Liver (tissue), 9 donors: ENCODE measurements around the gene GSAP. TPM values are rescaled to one million over a fixed set of nuclear protein-coding genes. Genes with fewer than 3 reads are reported as not detected.

ENCODE experiments used
- DNase-seq: peaks from one replicate; pipeline ENCODE4 v3.0.0-alpha.2; 2017; ENCODE audit warnings: low spot score
- H3K27ac ChIP-seq, 2 donors: one replicate each; pipeline ENCODE4 v1.7.0; 2013; ENCODE audit warnings: inconsistent platforms in 2 of 2, low read length in 2 of 2, control low read depth in 1 of 2, low read depth in 1 of 2, mild to moderate bottlenecking in 1 of 2
- H3K27me3 ChIP-seq, 4 donors: one replicate each; pipeline versions ENCODE4 v1.6.1 to v1.7.0; 2013; ENCODE audit warnings: low read length in 3 of 4, inconsistent platforms in 1 of 4, mild to moderate bottlenecking in 1 of 4, moderate library complexity in 1 of 4; ENCODE audit not compliant: control insufficient read depth in 4 of 4, insufficient read depth in 4 of 4
- H3K36me3 ChIP-seq, 4 donors: one replicate each; pipeline versions ENCODE4 v1.6.1 to v1.7.0; 2013; ENCODE audit warnings: low read length in 3 of 4, mild to moderate bottlenecking in 3 of 4, low read depth in 1 of 4, moderate library complexity in 1 of 4; ENCODE audit not compliant: control insufficient read depth in 4 of 4, insufficient read depth in 3 of 4
- H3K4me1 ChIP-seq, 4 donors: one replicate each; pipeline versions ENCODE4 v1.6.1 to v1.7.0; 2013; ENCODE audit warnings: low read length in 3 of 4, mild to moderate bottlenecking in 3 of 4, moderate library complexity in 1 of 4; ENCODE audit not compliant: control insufficient read depth in 4 of 4, insufficient read depth in 4 of 4
- H3K4me3 ChIP-seq, 3 donors: one replicate each; pipeline versions ENCODE4 v1.6.1 to v1.7.0; 2013; ENCODE audit warnings: low read length in 3 of 3, control low read depth in 1 of 3, low read depth in 1 of 3, mild to moderate bottlenecking in 1 of 3
- H3K9ac ChIP-seq, 2 donors: one replicate each; pipeline ENCODE4 v1.7.0; 2013; ENCODE audit warnings: low read length in 2 of 2, mild to moderate bottlenecking in 2 of 2, moderate library complexity in 2 of 2, control low read depth in 1 of 2, low read depth in 1 of 2
- H3K9me3 ChIP-seq, 4 donors: one replicate each; pipeline versions ENCODE4 v1.6.1 to v1.7.0; 2013; ENCODE audit warnings: low read length in 3 of 4; ENCODE audit not compliant: control insufficient read depth in 4 of 4
- EGR1 ChIP-seq, 2 donors: IDR thresholded peaks; 2 replicates each; pipeline ENCODE4 v1.6.1; 2016 to 2018; ENCODE audit warnings: antibody characterized with exemption in 2 of 2, low read depth in 2 of 2
- FOXA1 ChIP-seq: IDR thresholded peaks from 2 replicates; pipeline ENCODE4 v1.6.1; 2016; ENCODE audit warnings: antibody characterized with exemption
- GABPA ChIP-seq, 2 donors: IDR thresholded peaks in 1 of 2; conservative IDR thresholded peaks in 1 of 2; 2 replicates each; pipeline ENCODE4 v1.6.1; 2016; ENCODE audit warnings: antibody characterized with exemption in 2 of 2, mild to moderate bottlenecking in 1 of 2, moderate library complexity in 1 of 2
- HNF4A ChIP-seq, 2 donors: conservative IDR thresholded peaks; 2 replicates each; pipeline ENCODE4 v1.6.1; 2016; ENCODE audit warnings: antibody characterized with exemption in 2 of 2, mild to moderate bottlenecking in 2 of 2
- HNF4G ChIP-seq: IDR thresholded peaks from 2 replicates; pipeline ENCODE4 v1.6.1; 2016; ENCODE audit warnings: antibody characterized with exemption
- JUND ChIP-seq, 2 donors: IDR thresholded peaks; 2 replicates each; pipeline ENCODE4 v1.6.1; 2016; ENCODE audit warnings: antibody characterized with exemption in 2 of 2
- NR2F2 ChIP-seq: IDR thresholded peaks from 2 replicates; pipeline ENCODE4 v1.6.1; 2016; ENCODE audit warnings: antibody characterized with exemption
- RAD21 ChIP-seq, 2 donors: IDR thresholded peaks; 2 replicates each; pipeline ENCODE4 v1.6.1; 2016; ENCODE audit warnings: antibody characterized with exemption in 2 of 2, mild to moderate bottlenecking in 2 of 2
- RXRA ChIP-seq, 2 donors: IDR thresholded peaks; 2 replicates each; pipeline ENCODE4 v1.6.1; 2017 to 2018; ENCODE audit warnings: antibody characterized with exemption in 2 of 2, mild to moderate bottlenecking in 1 of 2
- SP1 ChIP-seq: IDR thresholded peaks from 2 replicates; pipeline ENCODE4 v1.6.1; 2018; ENCODE audit warnings: antibody characterized with exemption, mild to moderate bottlenecking
- TAF1 ChIP-seq: conservative IDR thresholded peaks from 2 replicates; pipeline ENCODE4 v1.6.1; 2016; ENCODE audit warnings: antibody characterized with exemption, mild to moderate bottlenecking
- YY1 ChIP-seq: IDR thresholded peaks from 2 replicates; pipeline ENCODE4 v1.6.1; 2016; ENCODE audit warnings: antibody characterized with exemption, mild to moderate bottlenecking
- WGBS: extraction: QIAGEN DNeasy Blood & Tissue Kit; methylation state at CpG from one replicate; pipeline ENCODE4 v1.1.7; 2013; 5-methylcytosine and 5-hydroxymethylcytosine counted together
- polyA plus RNA-seq, 2 donors: library from polyadenylated mRNA; stranded (reverse) in 1 of 2; unstranded in 1 of 2; fragments of 200-250 nt in 1 of 2; fragments of >200 nt in 1 of 2; fragmentation: Nextera tagmentation in 1 of 2; extraction: Ambion mirVana in 1 of 2; gene quantifications; one replicate each; pipeline versions ENCODE4 v1.2.1 to v1.2.3, GENCODE V29; 2013 to 2015
- total RNA-seq, 2 donors: library from RNA; depleted of rRNA; stranded (reverse); fragments of >200 nt; gene quantifications; one replicate each; pipeline ENCODE4 v1.2.3, GENCODE V29; 2014
- TF ChIP-seq, protein P1 (sequence below): IDR thresholded peaks from 2 replicates; pipeline ENCODE4 v1.6.1; 2016; ENCODE audit warnings: antibody characterized with exemption
- TF ChIP-seq, protein P2 (sequence below): IDR thresholded peaks from 2 replicates; pipeline ENCODE4 v1.6.1; 2016; ENCODE audit warnings: antibody characterized with exemption
- TF ChIP-seq, protein P3 (sequence below): IDR thresholded peaks from 2 replicates; pipeline ENCODE4 v1.6.1; 2016; ENCODE audit warnings: antibody characterized with exemption
- TF ChIP-seq, protein P4 (sequence below): IDR thresholded peaks from 2 replicates; pipeline ENCODE4 v1.6.1; 2016; ENCODE audit warnings: antibody characterized with exemption, mild to moderate bottlenecking
- donor health status: healthy.
- donor health status: healthy.
- donor health status: healthy.
- donor health status: healthy.
- donor health status: healthy.

Gene GSAP
- total and polyA plus RNA-seq, 4 donors: 4.1 to 30.9 (median 17.7) TPM

DNA sequence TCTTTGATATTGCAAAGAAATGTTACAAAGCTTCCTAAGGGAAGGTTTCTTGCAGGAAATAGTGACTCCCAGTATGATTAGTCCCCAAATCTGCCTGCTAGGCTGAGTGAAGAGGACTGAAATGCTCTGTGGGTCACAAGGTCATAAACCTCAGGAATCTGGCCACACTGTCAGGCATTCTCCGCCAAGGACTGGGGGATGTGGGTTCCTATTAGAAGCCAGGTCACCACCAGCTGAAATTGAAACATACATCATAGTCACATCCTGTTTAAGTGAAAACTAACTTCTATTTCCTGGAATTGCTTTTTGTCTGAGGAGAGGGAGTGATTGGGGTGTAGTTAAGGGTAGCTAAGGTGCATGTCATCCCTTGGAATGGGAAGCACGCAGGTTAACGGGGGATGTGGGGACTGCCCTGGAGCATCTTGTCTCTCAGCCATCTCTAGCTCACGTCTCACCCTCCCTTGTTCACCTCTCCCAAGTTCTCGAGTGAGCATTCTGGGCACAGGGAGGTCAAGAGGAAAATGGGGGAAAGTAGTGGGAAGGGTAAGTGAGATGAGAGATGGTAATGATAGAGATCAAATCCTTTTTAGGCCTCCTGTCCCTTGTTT is 12.0 kb upstream of the GSAP start:
- no peak overlapping the region for H3K9ac ChIP-seq
- H3K27ac ChIP-seq: peak overlapping the region; percentile 6 to 46
- H3K4me3 ChIP-seq: no peak overlapping the region
- no peaks in the 10 kb centered on the region for H3K27me3 ChIP-seq
- H3K36me3 ChIP-seq: no peaks in the 10 kb centered on the region
- H3K9me3 ChIP-seq: no peaks in the 10 kb centered on the region
- peak; percentile 78 for TF ChIP-seq NR2F2
- TF ChIP-seq JUND (IDR thresholded peaks at IDR 0.05): no peak
- TF ChIP-seq RXRA (IDR thresholded peaks at IDR 0.05): peak in 1 of 2 donors; percentile 39
- DNase-seq: no peak
- peaks cover 0 to 8% (median 3%) of the 10 kb centered on the region in 4 donors for H3K4me1 ChIP-seq
- WGBS: 83% methylated on average over 5 of the region's 5 CpGs

DNA sequence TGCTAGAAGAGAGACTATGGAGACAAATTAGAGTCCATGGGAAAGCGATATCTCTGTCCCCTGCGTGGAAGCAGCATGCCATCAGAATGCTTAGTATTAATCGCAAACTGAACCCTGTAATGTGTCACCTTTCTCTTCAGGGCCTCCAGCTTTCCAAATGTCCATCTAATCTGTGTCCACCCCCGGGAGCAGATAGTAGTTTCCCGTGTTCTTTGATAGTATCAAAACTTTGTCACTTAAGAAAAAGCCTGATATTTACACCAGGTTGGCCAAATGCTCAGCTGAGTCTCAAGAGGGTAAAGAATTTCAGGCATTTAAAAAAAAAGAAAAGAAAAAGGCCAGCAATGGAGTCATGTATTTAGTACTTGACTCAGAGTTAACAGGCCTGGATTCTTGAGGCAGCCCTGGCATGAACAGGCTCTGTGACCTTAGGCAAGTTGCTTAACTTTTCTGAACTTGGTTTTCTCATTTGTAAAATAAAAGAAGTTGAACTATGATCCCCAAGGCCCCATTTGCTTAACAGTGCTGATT is 10.4 kb upstream of the GSAP start:
- no peak overlapping the region for H3K4me3 ChIP-seq

DNA sequence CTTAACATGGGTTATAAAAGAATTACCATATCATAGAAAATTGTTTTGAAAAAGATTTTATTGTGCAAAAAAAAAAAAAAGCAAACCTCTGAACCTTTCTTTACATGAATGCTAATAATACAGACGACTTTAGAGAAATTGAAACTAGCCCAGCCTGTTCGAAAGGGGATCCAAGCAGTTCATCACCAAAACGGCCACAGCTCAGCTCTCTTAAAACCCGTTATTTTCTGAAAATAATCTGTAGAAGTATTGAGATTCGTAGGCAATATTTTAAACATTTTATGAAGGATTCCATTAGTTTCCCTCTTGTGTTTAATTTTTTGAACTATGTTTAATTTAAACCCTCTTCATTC is 9.9 kb upstream of the GSAP start:
- Histone ChIP-seq H3K9me3 (no peaks in the 10 kb centered on the region), H3K4me3 (no peak overlapping the region), H3K27ac (no peak overlapping the region), H3K36me3 (no peaks in the 10 kb centered on the region), H3K9ac (peak overlapping the region in 1 of 2 donors; percentile 3), H3K4me1 (peaks cover 0 to 8% (median 3%) of the 10 kb centered on the region in 4 donors), H3K27me3 (no peaks in the 10 kb centered on the region)
- no peak for DNase-seq
- 63% methylated on average over 5 of the region's 5 CpGs for WGBS
- TF ChIP-seq JUND (IDR thresholded peaks at IDR 0.05) (no peak), HNF4G (no peak), YY1 (no peak), SP1 (no peak), FOXA1 (no peak), HNF4A (conservative IDR thresholded peaks at IDR 0.05) (no peak), RXRA (IDR thresholded peaks at IDR 0.05) (no peak), EGR1 (IDR thresholded peaks at IDR 0.05; ENCODE audit: low read depth in 2 of 2) (no peak), TAF1 (no peak), GABPA (IDR thresholded peaks at IDR 0.05 in 1 of 2, conservative IDR thresholded peaks at IDR 0.05 in 1 of 2) (no peak), RAD21 (IDR thresholded peaks at IDR 0.05) (no peak)
- TF ChIP-seq, protein P1, sequence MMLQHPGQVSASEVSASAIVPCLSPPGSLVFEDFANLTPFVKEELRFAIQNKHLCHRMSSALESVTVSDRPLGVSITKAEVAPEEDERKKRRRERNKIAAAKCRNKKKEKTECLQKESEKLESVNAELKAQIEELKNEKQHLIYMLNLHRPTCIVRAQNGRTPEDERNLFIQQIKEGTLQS: no peak
- TF ChIP-seq, protein P2, sequence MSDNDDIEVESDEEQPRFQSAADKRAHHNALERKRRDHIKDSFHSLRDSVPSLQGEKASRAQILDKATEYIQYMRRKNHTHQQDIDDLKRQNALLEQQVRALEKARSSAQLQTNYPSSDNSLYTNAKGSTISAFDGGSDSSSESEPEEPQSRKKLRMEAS: no peak
- TF ChIP-seq, protein P3, sequence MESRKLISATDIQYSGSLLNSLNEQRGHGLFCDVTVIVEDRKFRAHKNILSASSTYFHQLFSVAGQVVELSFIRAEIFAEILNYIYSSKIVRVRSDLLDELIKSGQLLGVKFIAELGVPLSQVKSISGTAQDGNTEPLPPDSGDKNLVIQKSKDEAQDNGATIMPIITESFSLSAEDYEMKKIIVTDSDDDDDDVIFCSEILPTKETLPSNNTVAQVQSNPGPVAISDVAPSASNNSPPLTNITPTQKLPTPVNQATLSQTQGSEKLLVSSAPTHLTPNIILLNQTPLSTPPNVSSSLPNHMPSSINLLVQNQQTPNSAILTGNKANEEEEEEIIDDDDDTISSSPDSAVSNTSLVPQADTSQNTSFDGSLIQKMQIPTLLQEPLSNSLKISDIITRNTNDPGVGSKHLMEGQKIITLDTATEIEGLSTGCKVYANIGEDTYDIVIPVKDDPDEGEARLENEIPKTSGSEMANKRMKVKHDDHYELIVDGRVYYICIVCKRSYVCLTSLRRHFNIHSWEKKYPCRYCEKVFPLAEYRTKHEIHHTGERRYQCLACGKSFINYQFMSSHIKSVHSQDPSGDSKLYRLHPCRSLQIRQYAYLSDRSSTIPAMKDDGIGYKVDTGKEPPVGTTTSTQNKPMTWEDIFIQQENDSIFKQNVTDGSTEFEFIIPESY: no peak
- TF ChIP-seq, protein P4, sequence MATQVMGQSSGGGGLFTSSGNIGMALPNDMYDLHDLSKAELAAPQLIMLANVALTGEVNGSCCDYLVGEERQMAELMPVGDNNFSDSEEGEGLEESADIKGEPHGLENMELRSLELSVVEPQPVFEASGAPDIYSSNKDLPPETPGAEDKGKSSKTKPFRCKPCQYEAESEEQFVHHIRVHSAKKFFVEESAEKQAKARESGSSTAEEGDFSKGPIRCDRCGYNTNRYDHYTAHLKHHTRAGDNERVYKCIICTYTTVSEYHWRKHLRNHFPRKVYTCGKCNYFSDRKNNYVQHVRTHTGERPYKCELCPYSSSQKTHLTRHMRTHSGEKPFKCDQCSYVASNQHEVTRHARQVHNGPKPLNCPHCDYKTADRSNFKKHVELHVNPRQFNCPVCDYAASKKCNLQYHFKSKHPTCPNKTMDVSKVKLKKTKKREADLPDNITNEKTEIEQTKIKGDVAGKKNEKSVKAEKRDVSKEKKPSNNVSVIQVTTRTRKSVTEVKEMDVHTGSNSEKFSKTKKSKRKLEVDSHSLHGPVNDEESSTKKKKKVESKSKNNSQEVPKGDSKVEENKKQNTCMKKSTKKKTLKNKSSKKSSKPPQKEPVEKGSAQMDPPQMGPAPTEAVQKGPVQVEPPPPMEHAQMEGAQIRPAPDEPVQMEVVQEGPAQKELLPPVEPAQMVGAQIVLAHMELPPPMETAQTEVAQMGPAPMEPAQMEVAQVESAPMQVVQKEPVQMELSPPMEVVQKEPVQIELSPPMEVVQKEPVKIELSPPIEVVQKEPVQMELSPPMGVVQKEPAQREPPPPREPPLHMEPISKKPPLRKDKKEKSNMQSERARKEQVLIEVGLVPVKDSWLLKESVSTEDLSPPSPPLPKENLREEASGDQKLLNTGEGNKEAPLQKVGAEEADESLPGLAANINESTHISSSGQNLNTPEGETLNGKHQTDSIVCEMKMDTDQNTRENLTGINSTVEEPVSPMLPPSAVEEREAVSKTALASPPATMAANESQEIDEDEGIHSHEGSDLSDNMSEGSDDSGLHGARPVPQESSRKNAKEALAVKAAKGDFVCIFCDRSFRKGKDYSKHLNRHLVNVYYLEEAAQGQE: no peak

More for the DNA sequence above, 10.4 kb upstream of the GSAP start:
- Histone ChIP-seq H3K9me3 (no peaks in the 10 kb centered on the region), H3K4me1 (peaks cover 0 to 8% (median 3%) of the 10 kb centered on the region in 4 donors), H3K27ac (no peak overlapping the region), H3K9ac (no peak overlapping the region), H3K27me3 (no peaks in the 10 kb centered on the region), H3K36me3 (no peaks in the 10 kb centered on the region)
- WGBS: 75% methylated on average over 5 of the region's 5 CpGs
- no peak for TF ChIP-seq YY1
- TF ChIP-seq RAD21 (IDR thresholded peaks at IDR 0.05): no peak
- TF ChIP-seq, protein P3: no peak
- no peak for TF ChIP-seq JUND (IDR thresholded peaks at IDR 0.05)
- no peak for TF ChIP-seq SP1
- no peak for DNase-seq
